Fibroblast of mammary gland (primary cell): ENCODE results near the gene PAGR1.
"Not testable (repeated sequence)": the region's sequence is repeated elsewhere in the genome, so short reads cannot be mapped to it uniquely, and the experiment has no call there.

Experiments
- DNase-seq: peaks from one replicate; pipeline ENCODE4 v3.0.0-alpha.2; 2010; ENCODE audit warnings: low read depth
- H3K4me3 ChIP-seq: 2 replicates; pipeline ENCODE4 v1.5.1; 2011; ENCODE audit warnings: low read depth, mild to moderate bottlenecking, low read length, moderate library complexity; ENCODE audit not compliant: control insufficient read depth
- CTCF ChIP-seq: conservative IDR thresholded peaks from 2 replicates; pipeline ENCODE4 v1.5.1; 2011; ENCODE audit warnings: low read depth, low read length, inconsistent platforms; ENCODE audit not compliant: control insufficient read depth, insufficient read depth

The PAGR1 gene

DNA sequence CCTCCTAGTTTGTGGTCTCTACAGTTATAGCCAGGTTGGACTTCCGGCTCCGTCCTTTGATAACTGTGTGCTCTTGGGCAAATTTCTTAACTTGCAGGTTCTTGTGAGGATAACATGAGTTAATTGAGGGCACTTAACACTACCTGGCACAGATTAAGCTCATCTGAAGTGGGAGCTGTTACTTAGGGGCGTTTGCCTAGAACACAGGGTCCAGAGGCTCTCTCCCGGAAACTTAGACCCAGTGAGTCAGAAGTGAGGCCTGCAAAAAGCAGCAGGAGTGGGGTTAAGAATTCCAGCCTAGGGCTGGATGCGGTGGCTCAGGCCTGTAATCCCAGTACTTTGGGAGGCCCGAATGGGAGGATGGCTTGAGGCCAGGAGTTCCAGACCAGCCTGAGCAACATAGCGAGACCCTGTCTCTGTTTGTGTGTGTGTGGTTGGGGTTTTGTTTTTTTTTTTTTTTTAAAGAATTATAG lies 5.7 kb downstream of the PAGR1 start:
- TF ChIP-seq CTCF: no peak
- peak; percentile 87 for DNase-seq
- H3K4me3 ChIP-seq: peak overlapping the region; percentile 99

GRCh38 chr16:29824589-29825144 lies 8.7 kb downstream of the PAGR1 start:
- no peak for TF ChIP-seq CTCF
- peak overlapping the region; percentile 3 for H3K4me3 ChIP-seq
- DNase-seq: peak; percentile 89

DNA sequence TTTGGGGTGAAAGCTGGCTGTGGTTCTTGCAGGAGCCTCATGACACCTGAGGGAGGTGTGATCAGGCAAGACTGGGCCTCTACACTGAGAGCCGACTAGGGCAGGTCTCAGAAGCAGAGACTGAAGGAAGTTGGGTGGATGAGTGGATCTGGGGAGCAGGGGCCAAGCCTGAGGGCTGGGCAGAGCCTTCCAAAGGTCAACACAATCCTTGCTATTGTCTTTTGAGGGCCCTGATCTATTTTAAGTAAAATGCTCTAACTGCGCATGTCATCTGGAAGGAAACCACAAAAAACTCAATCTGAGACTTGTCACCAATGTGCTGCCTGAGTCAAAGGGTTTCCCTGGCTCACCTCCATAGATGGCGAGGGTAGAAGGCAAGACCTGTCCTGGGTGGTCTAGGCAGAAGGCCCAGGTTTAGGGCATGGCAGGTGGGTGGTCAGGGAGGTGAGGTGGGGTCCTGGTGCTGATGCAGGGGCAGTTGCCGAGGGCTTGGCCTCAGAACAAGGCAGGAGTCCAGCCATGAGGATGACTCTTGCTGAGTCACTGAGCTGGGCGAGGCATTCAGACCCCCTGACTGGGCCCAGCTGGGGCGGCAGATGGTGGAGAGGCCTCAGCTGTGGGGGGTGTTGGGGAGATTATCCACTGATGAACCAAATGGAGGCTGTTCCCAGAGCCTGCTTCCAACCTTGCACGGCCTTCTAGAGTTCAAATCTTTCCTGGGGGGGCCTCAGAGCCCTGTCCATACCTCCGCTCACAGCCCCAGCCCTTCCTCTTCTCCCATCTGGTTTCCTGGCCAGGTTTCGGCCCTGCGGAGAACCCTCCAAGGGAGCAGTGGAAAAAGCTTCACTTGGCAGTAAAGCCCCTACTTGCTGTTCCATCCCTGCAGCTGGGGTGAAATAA lies 9.4 kb downstream of the PAGR1 start:
- H3K4me3 ChIP-seq: peak overlapping the region; percentile 28

DNA sequence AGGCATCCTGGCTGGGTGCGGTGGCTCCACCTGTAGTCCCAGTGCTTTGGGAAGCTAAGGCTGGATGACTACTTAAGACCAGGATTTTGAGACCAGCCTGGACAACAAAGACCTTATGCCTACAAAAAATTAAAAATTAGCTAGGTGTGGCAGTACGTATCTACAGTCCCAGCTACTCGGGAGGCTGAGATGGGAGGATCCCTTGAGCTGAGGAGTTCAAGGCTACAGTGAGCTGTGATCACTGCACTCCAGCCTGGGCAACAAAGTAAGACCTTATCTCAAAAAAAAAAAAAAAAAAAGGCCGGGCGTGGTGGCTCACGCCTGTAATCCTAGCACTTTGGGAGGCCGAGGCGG lies 10.4 kb downstream of the PAGR1 start:
- TF ChIP-seq CTCF: no peak
- DNase-seq: no peak
- no peak overlapping the region for H3K4me3 ChIP-seq

More for the DNA sequence above, 9.4 kb downstream of the PAGR1 start:
- no peak for TF ChIP-seq CTCF
- DNase-seq: peak; percentile 93

GRCh38 chr16:29830774-29831173 lies 14.8 kb downstream of the PAGR1 start:
- H3K4me3 ChIP-seq: no peak overlapping the region
- no peak for TF ChIP-seq CTCF
- DNase-seq: no peak

- no peak for DNase-seq
- no peak for TF ChIP-seq CTCF
- no peak overlapping the region for H3K4me3 ChIP-seq
These were observed 15.5 kb downstream of the PAGR1 start for GRCh38 chr16:29831490-29831889.

- H3K4me3 ChIP-seq, DNase-seq: not testable (repeated sequence)
These were observed 17.3 kb downstream of the PAGR1 start for GRCh38 chr16:29833219-29833618.
